ENCODE results near the gene DLG2.

DLG2 gene

DNA sequence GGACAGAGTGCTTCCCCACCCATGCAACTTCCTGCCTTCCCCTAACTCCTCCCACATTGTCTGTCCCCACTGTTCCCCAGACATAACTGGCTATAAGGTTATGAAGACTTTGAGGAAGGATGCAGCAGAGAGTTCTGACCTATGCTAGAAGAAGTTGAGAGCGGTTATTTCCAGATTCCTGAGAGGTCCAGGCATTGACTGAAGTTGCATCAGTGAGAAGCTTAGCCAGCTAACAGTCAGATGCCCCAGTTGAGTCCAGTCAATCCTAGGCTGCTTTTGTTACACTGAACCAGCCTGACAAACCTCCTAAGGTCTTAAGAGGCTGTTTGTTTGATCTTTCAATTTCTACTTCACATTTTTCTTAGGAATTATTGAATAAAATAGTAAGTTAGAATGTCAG is 1403.1 kb downstream of the DLG2 start:
- no peak for DNase-seq (ENCODE audit: low read depth, low spot score)

DNA sequence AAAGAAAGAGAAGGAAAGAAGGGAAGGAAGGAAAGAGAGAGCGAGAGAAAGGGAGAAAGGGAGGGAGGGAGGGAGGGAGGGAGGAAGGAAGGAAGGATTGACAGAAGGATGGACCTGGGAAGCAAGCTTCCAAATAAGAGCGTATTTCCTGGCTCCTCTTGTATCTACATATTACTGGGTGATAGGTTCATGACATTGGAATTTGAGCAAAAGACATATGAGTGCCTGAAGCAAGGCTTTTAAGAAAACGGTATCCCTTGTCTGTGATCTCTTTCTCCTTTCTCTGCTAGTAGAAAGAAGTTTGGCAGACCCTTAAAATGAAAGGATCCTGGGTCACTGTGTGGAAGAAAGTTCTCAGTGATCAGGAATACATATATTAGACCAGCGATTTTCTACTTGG is 1408.8 kb downstream of the DLG2 start:
- DNase-seq (ENCODE audit: low read depth, low spot score): no peak

DNA sequence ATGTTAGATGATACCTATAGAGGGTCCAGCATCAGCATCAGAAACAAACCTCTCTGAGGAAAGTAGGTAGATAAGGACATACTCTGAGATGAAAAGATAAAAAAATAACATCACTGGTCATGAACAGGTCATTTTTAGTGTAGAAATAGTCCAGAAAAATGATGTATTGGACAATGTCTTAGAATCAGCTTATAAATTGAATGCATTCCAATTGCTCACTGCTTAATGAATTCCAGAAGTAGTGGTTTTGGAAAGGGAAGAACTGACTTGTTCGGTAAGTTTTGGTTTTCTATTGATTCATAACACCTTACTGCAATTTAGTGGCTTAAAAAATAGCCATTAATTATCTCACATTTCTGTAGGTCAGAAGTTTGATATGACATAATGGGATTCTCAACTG is 1411.5 kb downstream of the DLG2 start:
- no peak for DNase-seq (ENCODE audit: low read depth, low spot score)

DNA sequence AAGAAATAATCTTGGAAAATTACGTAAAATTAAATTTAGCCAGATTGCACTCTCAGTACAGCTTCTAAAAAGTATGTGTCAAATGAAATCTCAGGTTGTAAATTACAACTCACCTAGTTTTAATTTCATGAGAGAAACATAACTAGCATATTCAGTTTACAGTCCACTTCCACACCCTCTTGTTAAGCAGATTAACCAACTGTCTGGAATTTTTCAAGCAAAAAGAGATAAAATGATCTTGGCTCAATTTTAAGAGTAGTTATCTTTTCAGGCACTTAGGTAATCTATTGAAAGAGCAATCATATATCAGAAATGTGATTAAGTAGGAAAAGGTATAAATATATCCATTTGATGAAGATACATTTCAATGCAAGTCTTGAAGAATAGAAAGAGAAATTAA is 1412.6 kb downstream of the DLG2 start:
- DNase-seq (ENCODE audit: low read depth, low spot score): no peak

DNA sequence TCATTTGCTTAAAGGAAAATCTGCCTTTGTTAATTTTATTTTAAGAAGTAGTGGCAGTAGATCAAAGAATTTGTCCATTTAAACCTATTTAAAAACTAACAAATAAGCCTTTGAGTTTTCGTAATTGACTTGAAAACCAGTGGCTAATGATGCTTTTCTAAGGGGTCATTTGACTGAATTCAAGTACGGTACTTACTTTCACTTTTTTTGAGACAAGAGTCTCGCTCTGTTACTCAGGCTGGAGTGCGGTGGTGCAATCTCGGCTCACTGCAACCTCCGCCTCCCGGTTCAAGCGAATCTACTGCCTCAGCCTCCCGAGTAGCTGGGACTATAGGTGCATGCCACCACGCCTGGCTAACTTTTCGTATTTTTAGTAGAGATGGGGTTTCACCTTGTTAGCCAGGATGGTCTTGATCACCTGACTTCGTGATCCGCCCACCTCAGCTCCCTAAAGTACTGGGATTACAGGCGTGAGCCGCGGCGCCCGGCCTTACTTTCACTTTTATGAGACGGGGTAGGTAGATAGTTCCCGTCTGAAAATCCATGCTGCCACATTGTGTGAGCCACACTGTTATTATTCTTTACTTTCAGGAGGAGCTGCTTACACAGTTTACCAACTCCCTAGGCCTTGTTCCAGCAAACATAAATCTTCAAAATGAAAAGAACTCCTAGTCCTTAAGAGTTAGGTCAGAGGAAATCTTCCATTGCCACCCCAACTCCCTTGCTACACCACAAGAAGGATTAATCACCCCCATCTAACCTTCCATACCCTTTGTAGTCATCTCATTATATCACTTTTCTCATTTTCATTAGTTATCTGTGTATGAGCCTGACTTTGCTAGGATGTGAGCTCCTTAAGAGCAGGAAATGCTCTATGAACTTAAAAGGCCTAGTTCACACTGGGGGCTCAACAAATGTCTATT is 1414.4 kb downstream of the DLG2 start:
- no peak for DNase-seq (ENCODE audit: low read depth, low spot score)

DNA sequence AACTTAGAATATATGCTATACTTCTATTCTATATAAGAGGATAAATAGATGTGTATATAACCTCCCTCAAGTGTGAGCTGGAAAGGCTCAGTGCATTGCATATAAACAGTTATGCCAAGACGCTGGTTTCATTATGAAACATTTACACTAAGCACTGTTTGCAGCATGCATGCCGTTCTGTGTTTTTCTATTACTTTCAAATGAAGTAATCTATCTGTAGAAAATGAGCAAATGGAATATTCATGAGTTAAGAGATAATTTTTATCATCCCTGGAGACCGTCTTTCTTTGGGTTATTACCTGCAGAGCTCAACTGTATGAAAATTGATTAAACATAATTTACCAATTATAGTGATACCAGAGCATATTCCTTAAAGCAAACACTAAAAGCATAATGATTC is 1415.2 kb downstream of the DLG2 start:
- DNase-seq (ENCODE audit: low read depth, low spot score): no peak

DNA sequence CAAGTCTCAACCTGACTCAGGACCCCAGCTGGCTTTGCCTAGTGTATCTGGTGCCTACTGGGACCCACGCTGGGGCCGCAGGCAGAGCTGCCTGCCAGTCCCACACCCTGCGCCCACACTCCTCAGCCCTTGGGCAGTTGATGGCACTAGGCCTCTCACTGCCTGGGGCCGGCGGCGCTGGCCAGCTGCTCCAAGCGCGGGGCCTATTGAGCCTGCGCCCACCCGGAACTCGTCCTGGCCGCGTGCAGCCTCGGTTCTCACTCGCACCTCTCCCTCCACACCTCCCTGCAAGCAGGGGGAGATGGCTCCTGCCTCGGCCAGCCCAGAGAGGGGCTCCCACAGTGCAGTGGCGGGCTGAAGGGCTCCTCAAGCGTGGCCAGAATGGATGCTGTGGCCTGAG is 1432.4 kb downstream of the DLG2 start:
- no peak for DNase-seq (ENCODE audit: low read depth, low spot score)

DNA sequence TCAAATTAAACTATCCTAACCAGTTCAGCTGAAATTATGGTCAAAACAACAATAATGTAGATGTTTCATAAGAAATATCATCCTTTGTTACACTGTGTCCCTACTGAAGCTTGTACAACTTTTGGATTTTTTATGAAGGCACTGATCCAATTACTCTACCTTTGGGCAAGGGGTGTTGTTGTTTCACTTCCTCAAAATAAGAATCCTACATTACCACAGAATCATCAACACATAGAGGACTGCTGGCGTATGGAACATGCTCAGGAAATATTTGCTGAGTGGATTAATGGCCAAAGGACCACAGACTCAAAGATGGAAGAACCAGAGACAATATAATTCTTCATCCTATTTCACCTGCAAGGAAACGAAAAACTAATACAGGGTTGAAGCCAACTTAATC is 1433.4 kb downstream of the DLG2 start:
- DNase-seq (ENCODE audit: low read depth, low spot score): no peak

DNA sequence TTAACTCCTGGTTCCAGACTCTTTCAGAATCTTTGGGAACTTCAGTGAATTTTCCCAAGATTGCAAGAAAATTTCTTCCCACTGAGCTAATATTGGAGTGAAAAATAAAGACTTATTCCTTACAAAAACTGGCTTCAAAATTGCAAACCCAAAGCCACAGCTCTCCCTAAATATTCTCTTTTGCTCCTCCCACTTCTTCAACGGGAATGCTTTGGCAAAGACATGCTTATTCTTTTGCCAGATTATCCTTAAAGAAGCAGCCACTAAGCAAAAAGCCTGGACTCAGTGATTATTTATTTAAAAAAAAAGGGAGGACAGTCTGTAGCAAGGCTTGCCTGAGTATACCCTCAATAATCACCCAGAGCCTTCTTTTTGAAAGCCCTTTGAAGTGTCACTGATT is 1438.6 kb downstream of the DLG2 start:
- no peak for DNase-seq (ENCODE audit: low read depth, low spot score)

DNA sequence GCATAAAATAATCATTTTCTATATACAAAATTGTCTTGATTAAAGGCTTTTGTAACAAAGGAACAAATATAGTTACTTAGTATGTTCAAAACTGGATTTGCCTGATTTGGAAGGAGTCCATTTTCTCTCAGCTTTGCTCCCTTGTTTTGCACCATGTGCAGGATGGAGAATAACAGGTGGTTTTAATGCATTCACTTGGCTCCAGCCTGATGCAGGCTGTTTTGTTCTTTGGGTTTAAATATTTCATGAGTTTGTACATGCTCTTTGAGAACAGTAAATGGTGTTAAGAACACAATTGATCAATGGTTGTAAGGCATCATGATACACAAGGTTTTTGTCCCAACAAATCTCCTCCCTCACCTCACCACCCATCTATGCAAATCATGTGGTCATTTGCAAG is 1454.1 kb downstream of the DLG2 start:
- DNase-seq (ENCODE audit: low read depth, low spot score): no peak

DNA sequence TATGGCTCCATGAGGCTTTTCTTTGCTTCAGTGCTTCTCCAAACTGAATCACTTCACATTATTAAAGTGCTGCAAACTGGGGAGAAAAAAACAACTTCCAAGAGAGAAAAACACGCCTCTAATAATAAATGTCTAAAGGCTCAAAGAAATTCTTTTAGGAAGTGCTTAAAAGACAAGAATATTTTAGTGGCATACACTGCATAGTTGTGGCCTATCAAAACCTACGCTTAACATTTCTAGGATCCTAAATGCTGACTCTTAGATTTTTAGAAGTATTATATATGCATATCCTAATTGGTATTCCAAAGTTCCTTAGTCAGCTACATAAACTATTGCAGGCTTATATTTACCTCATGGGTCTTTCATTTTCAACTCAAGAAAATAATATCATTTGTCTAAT is 1462.0 kb downstream of the DLG2 start:
- no peak for DNase-seq (ENCODE audit: low read depth, low spot score)

DNA sequence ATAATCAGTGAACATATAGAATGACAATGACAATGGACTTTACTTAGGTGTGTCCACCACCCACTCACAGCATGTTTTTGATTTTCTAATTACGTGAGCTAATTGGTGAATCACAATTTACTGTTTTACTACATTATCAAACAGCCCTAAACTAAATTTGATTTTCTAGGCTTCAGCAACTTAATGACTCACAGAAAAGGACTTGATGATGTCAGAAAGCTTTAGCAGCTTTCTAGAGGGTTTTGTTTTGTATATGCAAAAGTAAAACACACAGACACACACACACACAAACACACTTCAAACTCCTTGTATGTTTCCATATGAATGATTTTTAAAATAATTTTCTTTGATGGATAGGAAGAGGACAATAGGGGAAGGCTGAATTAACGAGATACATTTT is 1462.4 kb downstream of the DLG2 start:
- no peak for DNase-seq (ENCODE audit: low read depth, low spot score)

DNA sequence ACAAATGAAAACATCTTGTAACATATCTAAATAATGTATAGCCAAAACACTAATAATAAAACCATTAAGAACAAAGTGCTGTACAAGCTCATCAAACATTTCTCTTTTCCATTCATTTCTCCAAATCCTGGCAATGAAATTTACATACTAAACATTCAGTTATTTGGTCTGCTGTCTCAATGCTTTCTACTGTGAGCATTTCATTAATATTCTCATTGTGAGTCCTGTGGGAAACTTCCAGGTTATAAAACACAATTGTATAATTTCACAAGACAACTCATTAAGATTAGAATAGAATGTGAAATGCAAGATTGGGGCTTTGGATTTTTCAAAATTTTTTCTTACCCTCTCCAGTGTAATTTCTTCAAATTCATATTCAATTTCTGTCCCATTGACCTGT is 1464.0 kb downstream of the DLG2 start:
- DNase-seq (ENCODE audit: low read depth, low spot score): no peak

DNA sequence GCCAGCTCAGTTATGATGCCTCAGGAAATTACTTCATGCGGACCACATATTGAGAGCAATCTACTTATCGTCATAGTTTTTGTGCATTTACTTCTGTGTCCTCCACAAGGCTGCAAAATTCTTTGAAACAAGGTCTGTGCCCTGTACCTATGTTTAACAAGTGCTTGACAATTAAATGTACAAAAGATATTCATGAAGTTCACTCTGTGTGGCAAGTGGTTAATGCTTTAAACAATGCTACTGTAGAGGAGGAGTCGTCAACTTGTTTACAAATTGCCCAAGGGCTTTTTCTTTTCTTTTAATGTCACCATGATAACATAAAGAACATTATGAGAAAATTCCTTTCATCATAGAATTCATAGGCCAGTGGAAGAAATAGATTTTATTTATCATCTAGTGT is 1469.5 kb downstream of the DLG2 start:
- DNase-seq (ENCODE audit: low read depth, low spot score): no peak

DNA sequence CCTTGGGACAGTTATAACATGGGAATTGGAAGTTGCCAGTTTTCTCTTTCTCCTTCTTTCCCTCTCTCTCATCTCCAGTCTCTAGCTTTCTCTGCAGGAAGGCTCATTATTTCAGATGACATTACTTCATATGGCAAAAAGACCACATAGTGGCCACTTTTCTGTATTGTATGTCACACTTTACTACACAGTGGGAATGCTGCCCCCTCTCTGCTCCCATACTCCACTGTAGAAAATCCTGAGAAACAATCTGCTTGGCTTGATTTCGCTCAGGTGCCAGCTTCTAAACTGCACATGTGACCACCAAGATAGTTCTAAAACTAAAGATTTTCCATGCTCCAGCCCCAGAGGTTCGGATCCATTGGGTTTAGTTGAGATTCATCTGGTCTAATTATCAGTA is 1480.3 kb downstream of the DLG2 start:
- DNase-seq (ENCODE audit: low read depth, low spot score): no peak

DNA sequence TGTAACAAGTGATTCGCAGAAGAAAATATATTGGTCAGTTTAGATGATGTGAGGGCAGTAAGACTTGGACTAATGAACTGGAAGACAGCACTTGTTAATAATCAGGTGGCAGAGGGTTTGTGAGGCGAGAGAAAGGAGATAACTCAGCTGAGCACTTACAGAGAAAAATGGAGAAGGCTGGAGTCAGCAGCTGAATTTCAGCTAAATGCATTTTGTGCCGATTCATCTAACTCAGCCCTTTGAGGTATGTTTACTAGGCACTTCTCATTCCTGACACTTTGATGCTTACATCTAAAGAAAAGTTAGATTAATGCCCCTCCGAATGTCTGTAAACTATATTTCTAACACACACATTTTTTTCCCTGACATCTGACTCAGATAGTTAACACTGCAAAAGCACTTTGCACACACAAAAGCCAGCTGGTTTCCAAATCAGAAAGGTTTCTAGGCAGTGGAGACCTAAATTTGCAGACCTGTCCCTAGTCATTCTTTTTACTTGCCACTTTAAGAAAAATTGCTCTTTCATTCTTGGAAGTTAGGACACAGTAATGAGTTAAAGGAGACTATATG is 1481.4 kb downstream of the DLG2 start:
- no peak for DNase-seq (ENCODE audit: low read depth, low spot score)

DNA sequence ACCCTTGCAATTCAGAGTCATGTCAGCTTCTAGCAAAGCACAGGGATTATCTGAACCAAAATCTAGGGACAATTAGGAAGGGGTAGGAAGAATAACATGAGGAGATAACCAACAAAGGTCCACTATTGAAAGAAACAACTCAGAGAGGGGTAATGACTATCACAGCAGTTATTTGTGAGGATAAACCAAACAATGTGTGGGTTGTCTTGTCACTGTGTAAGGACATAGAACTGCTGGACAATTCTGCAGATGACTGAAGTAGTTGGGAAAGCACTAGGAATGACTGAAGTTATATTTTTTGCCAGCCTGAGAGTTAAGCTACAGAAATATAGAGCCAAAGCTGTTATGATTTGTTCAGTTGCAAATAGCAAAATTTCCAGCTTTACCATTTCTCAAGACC is 1482.6 kb downstream of the DLG2 start:
- DNase-seq (ENCODE audit: low read depth, low spot score): no peak

DNA sequence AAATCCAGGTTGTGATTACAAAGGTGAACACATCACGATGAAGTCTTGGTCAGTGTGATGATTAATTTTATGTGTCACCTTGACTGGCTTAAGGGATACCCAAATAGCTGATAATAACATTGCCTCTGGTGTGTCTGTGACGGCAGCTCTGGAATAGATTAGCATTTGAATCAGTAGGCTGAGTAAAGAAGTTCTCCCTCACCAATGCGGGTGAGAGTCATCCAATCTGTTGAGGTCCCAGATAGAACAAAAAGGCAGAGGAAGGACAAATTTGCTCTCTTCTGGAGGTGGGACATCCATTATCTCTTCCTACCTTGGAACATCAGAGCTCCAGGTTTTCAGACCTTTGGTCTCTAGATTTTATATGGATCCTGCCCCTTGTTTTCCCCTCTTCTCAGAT is 1484.7 kb downstream of the DLG2 start:
- no peak for DNase-seq (ENCODE audit: low read depth, low spot score)

DNA sequence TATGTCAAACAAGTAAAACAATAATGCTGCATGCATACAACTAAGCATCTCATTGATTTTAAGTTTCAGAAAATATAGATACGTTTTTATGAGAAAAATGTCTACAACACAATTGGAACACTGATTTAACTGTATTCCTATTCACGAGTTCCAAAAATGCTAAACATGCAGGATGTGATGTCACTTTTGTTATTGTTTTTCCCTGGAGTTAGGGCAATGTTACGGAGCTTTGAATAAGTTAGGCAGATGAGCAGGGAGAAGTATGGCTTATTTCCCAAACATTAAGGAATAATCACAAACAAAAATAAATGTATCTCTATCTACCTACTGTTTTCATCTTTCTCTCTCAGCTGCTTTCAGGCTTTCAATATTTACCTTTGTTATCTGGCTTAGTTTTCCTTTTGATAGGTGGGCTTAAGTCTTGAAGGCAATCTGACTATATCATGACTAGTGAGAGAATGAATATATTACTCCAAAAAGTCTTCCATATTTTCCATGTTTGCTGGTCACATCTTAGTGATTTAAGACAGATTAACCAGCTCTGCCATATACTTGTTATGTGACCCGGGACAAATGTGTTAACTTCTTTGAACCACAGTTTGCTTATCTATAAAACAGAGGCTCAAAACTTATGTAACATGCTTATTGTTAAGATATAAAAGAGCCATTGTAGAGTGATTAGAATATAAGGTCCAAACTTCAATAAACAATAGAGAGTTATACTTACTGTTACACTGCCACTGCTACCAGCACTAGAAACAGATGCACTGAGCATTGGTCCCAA is 1486.6 kb downstream of the DLG2 start:
- no peak for DNase-seq (ENCODE audit: low read depth, low spot score)

DNA sequence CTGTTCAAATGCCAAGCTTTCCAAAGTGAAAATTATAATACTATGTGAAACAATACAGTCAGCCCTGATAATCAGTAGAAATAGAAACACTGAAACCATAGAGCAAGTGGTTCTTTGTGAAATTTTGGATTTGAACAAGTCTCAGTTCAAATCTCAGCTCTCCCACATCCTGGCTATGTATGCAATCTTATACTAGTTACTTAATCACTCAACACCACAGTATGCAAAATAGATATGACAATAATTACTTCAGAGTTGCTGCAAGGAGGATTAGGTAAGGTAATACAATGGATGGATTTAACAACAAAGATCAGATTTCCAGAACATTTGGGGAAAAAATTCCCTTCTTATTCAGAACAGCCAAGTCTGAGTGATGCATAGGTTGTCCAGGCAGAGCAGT is 1489.2 kb downstream of the DLG2 start:
- DNase-seq (ENCODE audit: low read depth, low spot score): no peak

DNA sequence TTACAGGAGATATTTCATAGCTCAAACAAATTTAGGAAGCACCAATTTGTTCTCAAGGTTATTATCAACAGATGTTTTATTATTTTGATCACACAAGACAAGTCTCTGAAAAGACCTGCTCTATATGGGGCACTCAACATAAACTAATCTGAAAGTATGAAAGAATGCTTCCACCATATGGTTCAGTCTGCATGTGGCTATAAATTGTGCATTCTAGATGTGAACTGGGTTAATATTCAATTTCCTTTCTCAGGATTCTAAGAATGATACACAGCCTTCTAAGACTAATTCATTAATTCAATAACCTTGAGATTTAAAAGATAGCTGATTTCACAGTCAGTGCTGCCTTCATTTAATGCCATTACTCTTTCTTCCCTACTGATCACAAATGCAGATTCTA is 1489.6 kb downstream of the DLG2 start:
- no peak for DNase-seq (ENCODE audit: low read depth, low spot score)

DNA sequence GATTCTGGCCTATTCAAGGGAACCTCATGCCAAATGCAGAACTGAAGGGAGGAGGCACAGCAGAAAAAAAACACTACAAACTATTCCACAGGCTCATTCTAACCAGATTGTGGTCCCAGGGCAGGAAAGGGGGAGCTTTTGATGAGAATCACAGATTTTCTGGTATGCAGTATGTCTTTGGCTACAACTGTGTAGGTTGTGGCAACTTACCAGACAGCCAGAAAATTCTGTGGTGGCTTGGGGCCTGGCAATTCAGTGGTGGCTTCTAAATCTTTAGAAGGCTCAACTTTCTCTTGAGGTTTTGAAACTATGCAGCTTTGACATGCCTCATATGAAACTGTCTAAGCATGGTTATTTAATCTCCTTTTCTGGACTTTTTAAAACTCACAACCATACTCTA is 1490.2 kb downstream of the DLG2 start:
- no peak for DNase-seq (ENCODE audit: low read depth, low spot score)
